Pons (tissue), 1 donor: ENCODE measurements around the gene DEFB119.
"Not testable (repeated sequence)": the region's sequence is repeated elsewhere in the genome, so short reads cannot be mapped to it uniquely, and the experiment has no call there.

Experiments used
- DNase-seq: peaks from one replicate; pipeline ENCODE4 v3.0.0-alpha.2; 2016; ENCODE audit warnings: low spot score

Gene DEFB119, protein sequence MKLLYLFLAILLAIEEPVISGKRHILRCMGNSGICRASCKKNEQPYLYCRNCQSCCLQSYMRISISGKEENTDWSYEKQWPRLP

DNA sequence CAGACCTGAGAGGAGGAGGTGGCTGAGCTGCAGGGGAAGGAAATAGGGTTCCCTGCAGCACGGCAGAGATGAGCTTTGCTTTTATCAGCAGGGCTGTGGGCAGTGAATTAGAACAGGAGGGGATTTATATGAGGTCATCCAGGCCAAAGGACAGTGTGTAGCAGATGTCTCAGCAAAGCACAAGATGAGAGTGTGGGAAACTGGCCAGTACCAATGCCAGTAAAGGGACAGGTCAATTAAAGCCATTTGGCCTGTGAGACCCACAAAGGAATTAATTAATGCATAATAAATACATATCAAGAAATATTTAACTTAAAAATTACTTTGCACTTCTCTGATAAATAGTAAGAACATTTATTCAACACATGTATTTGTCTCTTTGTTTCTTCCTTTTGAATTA is at the start of gene DEFB119:
TSS of gene DEFB119 (minus strand) at position 101 of the 400 bp plus-strand sequence. CDS start 107 bp downstream, outside the sequence.
- DNase-seq = no peak

DNA sequence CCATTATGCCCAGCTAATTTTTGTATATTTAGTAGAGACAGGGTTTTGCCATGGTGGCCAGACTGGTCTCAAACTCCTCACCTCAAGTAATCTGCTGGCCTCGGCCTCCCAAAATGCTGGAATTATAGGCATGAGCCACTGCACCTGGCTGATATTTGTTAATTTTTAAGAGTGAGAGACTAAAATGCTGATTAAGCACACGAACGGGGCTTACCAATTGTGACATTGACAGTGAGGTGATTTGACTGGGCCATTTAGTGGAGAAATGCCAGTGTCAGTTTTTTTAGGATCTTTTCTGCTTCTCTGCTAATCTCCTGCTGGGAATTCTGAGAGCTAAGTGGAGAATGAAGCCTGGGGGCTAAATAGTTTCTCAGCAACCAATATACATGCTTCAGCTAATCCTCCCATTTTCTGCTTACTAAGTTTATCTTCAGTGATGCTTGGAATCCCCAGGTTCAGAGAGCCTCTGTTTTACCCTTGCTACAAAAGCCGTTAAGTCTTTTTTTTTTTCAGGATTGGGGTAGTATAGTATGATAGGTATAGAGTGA is 40.3 kb upstream of the DEFB119 start:
- no peak for DNase-seq

DNA sequence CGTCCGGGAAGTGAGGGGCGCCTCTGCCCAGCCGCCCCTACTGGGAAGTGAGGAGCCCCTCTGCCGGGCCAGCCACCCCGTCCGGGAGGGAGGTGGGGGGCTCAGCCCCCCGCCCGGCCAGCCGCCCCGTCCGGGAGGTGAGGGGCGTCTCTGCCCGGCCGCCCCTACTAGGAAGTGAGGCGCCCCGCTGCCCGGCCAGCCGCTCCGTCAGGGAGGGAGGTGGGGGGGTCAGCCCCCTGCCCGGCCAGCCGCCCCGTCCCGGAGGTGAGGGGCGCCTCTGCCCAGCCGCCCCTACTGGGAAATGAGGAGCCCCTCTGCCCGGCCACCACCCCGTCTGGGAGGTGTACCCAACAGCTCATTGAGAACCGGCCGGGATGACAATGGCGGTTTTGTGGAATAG is 37.2 kb upstream of the DEFB119 start:
- not testable (repeated sequence) for DNase-seq

DNA sequence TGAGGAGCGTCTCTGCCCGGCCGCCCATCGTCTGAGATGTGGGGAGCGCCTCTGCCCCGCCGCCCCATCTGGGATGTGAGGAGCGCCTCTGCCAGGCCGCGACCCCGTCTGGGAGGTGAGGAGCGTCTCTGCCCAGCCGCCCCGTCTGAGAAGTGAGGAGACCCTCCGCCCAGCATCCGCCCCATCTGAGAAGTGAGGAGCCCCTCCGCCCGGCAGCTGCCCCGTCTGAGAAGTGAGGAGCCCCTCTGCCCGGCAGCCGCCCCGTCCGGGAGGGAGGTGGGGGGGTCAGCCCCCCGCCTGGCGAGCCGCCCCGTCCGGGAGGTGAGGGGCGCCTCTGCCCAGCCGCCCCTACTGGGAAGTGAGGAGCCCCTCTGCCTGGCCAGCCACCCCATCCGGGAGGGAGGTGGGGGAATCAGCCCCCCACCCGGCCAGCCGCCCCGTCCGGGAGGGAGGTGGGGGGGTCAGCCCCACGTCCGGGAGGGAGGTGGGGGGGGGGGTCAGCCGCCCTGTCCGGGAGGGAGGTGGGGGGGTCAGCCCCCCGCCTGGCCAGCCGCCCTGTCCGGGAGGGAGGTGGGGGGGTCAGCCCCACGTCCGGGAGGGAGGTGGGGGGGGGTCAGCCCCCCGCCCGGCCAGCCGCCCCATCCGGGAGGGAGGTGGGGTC is 36.6 kb upstream of the DEFB119 start:
- DNase-seq = not testable (repeated sequence)

DNA sequence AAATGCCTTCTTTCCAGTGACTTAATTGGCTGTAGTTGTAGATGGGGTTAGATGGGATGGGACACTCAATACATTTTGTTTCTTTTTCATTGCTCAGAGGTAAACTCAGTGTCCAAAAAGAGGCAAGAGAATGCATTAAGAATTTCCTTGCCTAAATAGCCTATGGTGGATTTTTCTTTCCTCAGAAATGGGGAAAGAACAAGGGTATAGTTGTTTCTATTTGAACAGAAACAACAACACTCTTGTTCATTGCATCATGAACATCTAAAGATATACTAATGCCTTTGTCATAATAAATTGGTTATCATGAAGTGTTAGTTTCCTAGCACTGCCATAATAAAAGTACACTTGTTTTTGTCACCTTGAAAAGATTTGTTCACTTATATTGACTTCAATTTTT is 35.4 kb upstream of the DEFB119 start:
- no peak for DNase-seq

DNA sequence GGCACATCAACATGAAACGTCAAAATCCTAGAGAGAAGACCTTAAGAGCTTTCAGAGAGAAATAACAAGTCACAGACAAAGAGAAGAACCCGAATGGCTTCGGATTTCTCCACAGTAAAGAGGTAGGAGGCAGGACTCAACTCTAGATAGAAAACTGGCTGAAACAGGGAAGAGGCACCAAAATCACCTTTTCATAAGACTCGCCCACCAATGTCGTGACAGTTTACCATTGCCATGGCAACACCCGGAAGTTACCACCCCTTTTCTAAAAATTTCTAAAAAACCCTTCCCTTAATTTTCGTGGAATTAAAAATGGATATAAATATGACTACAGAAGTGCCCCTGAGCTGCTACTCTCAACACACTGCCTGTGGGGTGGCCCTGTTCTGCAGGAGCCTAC is 27.9 kb upstream of the DEFB119 start:
- no peak for DNase-seq

DNA sequence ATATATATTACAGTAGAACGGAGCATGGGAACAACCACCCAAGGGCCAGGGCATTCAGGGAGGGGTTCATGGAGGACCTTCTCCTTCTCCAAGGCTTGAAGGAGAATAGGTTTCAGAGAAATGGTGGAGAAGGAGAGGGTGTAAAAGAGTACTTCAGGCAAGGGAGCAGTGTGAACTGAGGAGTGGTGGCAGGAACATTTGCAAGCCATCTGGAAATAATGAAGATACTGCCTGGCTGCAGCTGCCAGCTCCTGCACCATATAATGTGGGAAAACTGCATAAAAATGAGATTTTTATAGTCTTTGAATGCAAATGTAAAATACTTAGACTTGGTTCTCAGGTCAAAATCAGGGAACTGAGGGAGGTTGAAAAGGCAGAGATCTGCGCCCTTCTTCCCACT is 25.3 kb upstream of the DEFB119 start:
- DNase-seq = no peak

DNA sequence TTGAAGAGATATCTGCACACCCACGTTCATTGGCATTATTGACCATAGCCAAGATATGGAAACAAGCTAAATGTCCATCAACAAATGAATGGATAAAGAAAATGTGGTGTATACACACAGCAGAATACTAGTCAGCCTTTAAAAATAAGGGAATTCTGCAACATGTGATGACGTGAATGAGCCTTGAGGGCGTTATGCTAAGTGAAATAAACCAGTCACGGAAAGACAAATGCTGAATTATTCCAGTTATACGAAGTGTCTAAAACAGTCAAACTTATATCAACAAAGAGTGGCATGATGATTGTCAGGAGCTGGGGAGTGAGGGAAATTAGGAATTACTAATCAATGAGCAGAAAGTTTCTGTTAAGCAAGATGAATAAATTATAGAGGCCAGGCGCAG is 24.0 kb upstream of the DEFB119 start:
- no peak for DNase-seq

DNA sequence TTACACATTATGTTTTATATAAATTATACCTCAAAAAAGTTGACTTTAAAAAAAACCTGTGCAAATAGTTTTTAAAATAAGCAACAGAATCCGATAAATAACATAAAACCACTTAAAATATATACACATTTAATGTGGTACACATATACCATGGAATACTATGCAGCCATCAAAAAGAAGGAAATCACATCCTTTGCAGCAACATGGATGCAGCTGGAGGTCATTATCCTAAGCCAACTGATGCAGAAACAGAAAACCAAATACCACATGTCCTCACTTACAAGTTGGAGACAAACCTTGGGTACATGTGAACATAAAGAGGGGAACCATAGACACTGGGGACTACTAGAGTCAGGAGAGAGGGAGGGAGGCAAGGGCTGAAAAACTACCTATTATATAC is 19.6 kb upstream of the DEFB119 start:
- DNase-seq = no peak

DNA sequence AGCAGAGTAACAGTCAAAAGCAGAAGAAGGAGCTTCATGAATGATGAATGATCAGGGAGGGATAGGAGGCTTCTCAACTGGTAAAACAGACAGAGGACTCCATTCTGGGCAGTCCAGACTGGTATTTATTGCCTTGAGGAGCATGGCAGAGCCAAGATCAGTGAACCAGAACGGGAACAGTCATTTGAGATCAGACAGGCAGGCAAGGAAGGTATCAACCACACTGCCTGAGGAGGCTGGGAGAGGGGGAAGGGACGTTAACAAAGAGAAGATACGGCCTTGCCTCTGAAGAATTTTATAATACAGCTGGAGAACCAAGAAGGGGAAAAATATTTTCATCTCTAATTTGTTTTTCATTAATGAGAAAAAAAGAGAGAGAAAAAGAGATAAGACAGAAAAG is 15.7 kb upstream of the DEFB119 start, which contains the start of gene DEFB121:
TSS of gene DEFB121 (minus strand) at position 101 of the 400 bp plus-strand sequence. CDS start at position 38, 63 bp downstream.
- DNase-seq = no peak

DNA sequence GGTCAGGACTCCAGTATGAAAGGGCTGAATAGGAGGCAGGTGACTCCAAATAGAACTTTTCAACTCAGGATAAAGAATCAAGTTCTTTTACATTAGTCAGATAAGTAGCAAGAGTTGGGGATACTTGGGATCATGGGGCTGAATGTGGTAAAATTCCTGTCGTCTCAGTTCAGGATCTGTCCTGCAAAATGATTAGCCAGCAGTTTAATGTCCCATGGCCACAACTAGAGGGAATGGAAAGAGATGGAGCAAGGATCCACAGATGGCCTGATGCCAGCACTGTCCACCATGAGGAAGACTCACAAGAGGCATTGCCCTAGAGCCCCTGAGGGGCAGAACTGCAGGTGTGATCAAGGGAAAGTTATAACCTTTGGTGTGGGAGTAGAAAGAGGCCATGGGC is 13.5 kb upstream of the DEFB119 start:
- no peak for DNase-seq

DNA sequence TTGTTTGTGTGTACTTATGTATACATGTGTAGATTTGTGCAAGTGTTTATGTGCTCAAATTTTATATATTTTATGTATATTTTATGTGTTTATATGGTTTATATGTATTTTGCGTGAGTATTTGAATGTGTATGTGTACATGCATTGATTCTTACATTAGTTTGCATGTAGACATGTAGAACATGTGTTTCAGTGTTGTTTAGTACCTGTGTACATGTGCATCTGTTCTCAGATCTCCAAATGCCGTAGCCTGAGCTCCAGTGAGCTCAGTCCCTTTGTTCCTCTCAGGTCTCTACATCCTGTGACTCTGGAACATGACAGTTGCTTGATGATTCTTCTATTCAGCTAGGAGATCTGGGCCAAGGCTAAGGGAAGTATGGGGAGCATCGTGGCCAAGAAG is 4.5 kb upstream of the DEFB119 start:
- DNase-seq = no peak

DNA sequence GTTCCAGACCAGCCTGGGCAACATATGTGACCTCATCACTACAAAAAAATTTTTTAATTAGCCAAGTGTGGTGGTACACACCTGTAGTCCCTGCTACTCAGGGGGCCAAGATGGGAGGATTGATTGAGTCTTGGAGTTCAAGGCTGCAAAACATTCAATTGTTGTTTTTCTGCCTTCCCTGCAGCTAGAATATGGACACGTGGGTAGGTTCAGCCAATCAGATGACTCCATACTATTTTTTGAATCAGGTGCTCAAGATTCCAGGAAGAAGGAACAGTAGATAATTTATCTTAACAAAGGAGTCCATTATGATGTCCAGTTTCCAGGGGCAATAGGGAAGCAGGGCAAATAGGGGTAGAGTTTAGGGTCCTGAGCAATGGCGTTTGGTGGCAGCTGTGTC is 2.4 kb upstream of the DEFB119 start:
- no peak for DNase-seq

DNA sequence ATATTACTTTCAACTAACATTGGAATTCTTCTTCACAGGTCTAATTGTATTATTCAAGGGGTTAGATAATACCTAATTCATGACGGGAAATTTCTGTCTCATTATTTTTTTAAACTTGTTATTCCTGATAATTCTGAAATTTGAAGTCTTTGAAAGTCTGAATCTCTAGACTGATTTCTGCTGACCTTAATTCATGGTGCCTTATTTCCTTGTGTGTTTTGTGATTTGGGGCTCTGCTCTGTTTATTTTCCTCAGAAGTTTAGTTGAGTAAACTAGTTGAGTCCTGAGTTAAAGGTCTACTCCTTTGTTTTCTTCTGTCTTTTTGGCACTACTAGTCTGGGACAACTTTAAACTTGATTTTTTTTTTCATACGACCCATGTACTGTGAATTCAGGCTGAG is 16.0 kb downstream of the DEFB119 start:
- DNase-seq = no peak

DNA sequence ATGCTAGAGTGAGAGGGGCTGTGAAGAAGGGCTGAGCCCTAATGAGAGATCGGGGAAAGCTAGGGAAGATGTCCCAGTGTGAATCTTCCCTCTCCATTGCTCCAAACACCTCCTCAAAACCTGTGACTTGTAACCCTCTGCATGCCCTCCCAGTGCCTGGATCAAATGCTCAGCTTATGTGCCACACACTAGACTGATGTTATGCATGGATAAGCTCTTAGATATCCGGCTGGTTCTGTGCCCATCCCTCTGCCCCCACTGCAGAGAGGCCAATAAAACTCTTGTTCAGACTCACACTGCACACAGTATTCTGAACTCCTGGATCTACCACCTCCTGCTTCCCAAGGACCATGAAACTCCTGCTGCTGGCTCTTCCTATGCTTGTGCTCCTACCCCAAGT is 22.1 kb downstream of the DEFB119 start, which contains the start of gene DEFB118:
TSS of gene DEFB118 (plus strand) at position 301 of the 400 bp plus-strand sequence. CDS start at position 351, 50 bp downstream.
- no peak for DNase-seq

DNA sequence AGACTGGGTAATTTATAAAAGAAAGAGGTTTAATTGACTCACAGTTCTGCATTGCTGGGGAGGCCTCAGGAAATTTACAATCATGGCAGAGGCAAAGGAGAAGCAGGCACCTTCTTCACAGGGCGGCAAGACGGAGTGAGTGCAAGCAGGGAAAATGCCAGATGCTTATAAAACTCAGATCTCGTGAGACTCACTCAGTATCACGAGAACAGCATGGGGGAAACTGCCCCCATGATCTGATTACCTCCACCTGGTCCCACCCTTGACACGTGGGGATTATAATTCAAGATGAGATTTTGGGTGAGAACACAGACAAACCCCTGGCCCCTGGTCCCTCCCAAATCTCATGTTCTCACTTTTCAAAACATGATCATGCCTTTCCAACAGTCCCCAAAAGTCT is 26.1 kb downstream of the DEFB119 start:
- not testable (repeated sequence) for DNase-seq

DNA sequence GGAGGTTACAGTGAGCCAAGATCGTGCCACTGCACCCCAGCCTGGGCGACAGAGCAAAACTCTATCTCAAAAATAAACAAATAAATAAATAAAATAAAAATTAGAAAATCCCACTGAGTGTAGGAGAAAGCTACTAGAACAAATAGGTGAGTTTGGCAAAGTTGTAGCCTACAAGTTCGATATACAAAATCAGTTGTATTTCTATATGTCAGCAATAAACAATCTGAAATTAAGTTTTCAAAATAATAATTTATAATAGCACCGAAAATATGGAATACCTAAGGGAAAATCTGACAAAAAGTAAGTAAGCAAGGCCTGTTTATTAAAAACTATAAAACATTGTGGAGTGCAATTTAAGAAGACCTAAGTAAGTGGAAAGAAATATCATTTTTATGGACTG is 27.1 kb downstream of the DEFB119 start:
- no peak for DNase-seq

DNA sequence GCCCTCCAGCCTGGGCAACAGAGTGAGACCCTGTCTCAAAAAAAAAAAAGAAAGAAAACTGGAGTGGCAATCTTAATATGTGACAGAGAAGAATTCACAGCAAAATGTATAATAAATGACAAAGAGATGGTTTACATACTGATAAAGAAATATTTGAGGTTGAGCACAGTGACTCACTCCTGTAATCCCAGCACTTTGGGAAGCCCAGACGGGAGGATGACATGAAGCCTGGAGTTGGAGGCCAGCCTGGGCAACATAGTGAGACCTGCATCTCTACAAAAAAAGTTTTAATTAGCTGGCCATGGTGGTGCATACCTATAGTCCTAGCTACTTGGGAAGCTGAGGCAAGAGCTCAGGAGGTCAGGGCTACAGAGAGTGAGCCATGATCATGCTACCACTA is 34.4 kb downstream of the DEFB119 start:
- no peak for DNase-seq

DNA sequence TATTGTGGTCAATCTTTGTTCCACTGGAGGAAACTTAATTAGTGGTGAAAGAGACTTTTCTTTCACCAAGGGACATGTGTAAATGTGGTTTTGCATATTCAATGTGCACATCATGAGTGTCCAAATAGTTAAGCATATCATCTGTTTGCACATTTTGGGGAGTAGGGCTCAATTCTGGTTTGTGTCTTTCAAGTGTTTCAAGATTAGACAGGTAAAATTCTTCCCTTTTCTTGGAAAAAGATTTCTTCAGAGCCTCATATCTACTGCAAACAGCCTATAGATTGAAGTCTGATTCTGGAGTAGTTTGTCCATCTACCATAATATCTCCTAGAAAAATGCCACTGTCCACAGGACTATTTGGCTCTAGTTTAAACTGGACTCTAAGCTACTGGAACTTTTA is 48.9 kb downstream of the DEFB119 start:
- DNase-seq = no peak

DNA sequence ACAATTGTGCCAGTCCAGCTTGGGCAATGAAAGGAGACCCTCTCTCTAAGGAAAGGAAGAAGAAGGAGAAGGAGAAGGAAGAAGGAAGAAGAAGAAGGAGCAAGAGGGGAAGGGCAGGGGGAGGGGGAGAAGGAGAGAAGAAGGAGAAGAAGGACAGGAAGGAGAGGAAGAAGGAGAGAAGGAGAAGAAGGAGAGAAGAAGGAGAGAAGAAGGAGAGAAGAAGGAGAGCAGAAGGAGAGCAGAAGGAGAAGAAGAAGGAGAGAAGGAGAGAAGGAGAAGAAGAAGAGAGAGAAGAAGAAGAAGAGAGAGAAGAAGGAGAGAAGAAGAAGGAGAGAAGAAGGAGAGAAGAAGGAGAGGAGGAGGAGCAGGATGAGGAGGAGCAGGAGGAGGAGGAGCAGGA is 59.5 kb downstream of the DEFB119 start:
- DNase-seq = no peak
